Esophagus muscularis mucosa (tissue), 4 donors: ENCODE results near the gene ANKRD11. TPM values are rescaled to one million over a fixed set of nuclear protein-coding genes. Genes with fewer than 3 reads are reported as not detected.

Source experiments
- DNase-seq: peaks from one replicate; pipeline ENCODE4 v3.0.0-alpha.2; 2017; ENCODE audit errors: extremely low spot score
- H3K27ac ChIP-seq, 4 donors: fragments of 200-600 bp; sonication (generic); replicated peaks in 1 of 4; 1 replicate in 3 of 4; 2 replicates in 1 of 4; pipeline ENCODE4 v1.5.1; 2016 to 2019; ENCODE audit warnings: mild to moderate bottlenecking in 1 of 4
- H3K27me3 ChIP-seq, 4 donors: fragments of 200-600 bp; sonication (generic); one replicate each; pipeline versions ENCODE4 v1.5.1 to v1.6.0; 2016 to 2019
- H3K36me3 ChIP-seq, 4 donors: fragments of 200-600 bp; sonication (generic); one replicate each; pipeline ENCODE4 v1.5.1; 2016 to 2019
- H3K4me1 ChIP-seq, 4 donors: fragments of 200-600 bp; sonication (generic); one replicate each; pipeline ENCODE4 v1.5.1; 2016 to 2019
- H3K4me3 ChIP-seq, 4 donors: fragments of 200-600 bp; sonication (generic); 1 replicate in 2 of 4; 2 replicates in 2 of 4; pipeline ENCODE4 v1.5.1; 2016 to 2019; ENCODE audit warnings: mild to moderate bottlenecking in 4 of 4, moderate library complexity in 1 of 4
- H3K9me3 ChIP-seq, 4 donors: fragments of 200-600 bp; sonication (generic); 1 replicate in 3 of 4; 2 replicates in 1 of 4; pipeline ENCODE4 v1.5.1; 2016 to 2019
- CTCF ChIP-seq, 3 experiments: fragments of 200-600 bp in 2 of 3; fragments of 450-650 bp in 1 of 3; sonication (generic) in 2 of 3; IDR thresholded peaks; one replicate each; pipeline ENCODE4 v1.5.1; 2017 to 2019; ENCODE audit warnings: antibody characterized with exemption in 3 of 3, mild to moderate bottlenecking in 2 of 3, moderate library complexity in 1 of 3
- EP300 ChIP-seq: sonication (generic); formaldehyde crosslinking; IDR thresholded peaks from one replicate; pipeline ENCODE4 v1.6.1; 2017; ENCODE audit warnings: antibody characterized with exemption
- POLR2A ChIP-seq: fragments of 450-650 bp; IDR thresholded peaks from one replicate; pipeline ENCODE4 v1.6.1; 2017; ENCODE audit warnings: antibody characterized with exemption, moderate library complexity, mild to moderate bottlenecking, low read depth
- POLR2AphosphoS5 ChIP-seq, 2 donors: sonication (generic); formaldehyde crosslinking; IDR thresholded peaks; one replicate each; pipeline ENCODE4 v1.6.1; 2017; ENCODE audit warnings: antibody characterized with exemption in 2 of 2
- WGBS: methylation state at CpG from one replicate; pipeline ENCODE4 v1.1.5; 2018; 5-methylcytosine and 5-hydroxymethylcytosine counted together
- intact Hi-C: fragments of 100-400 bp; cut with DNase I; formaldehyde crosslinking; loops from one replicate; pipeline ENCODE4 v1.15.1; 2023
- total RNA-seq, 4 donors: library from RNA; depleted of rRNA; stranded (reverse); fragments of >200 nt; gene quantifications; one replicate each; pipeline versions ENCODE4 v1.1.0 to v1.2.1, GENCODE V29; 2016

The ANKRD11 gene
- total RNA-seq, 4 donors from 2014 or later: 60.8 to 119 (median 105) TPM

- no peak for DNase-seq
- Histone ChIP-seq H3K9me3 (no peaks in the 10 kb centered on the region), H3K4me1 (peaks cover 78 to 98% (median 97%) of the 10 kb centered on the region in 4 donors), H3K36me3 (no peaks in the 10 kb centered on the region), H3K27me3 (no peaks in the 10 kb centered on the region), H3K27ac (no peak overlapping the region), H3K4me3 (no peak overlapping the region)
- WGBS: 76% methylated on average over 5 of the region's 5 CpGs
- no peak for TF ChIP-seq EP300
- TF ChIP-seq CTCF (IDR thresholded peaks at IDR 0.05): no peak
- TF ChIP-seq POLR2A: no peak
- no peak for TF ChIP-seq POLR2AphosphoS5 (IDR thresholded peaks at IDR 0.05)
- intact Hi-C loops: loop anchor here (5.0 kb wide), 1 partner anchor 42 kb away; no protein-coding TSS in a partner anchor
Observed at GRCh38 chr16:89445166-89445565, 45.2 kb downstream of the ANKRD11 start.

- Histone ChIP-seq H3K4me1 (peaks cover 79 to 98% (median 97%) of the 10 kb centered on the region in 4 donors), H3K27ac (peak overlapping the region in 2 of 4 donors; percentile 60 to 79), H3K4me3 (no peak overlapping the region), H3K36me3 (no peaks in the 10 kb centered on the region), H3K27me3 (no peaks in the 10 kb centered on the region), H3K9me3 (no peaks in the 10 kb centered on the region)
- intact Hi-C loops: loop anchor here (5.0 kb wide), 1 partner anchor 43 kb away; no protein-coding TSS in a partner anchor
- 58% methylated on average over 2 of the region's 3 CpGs for WGBS
- no peak for DNase-seq
- TF ChIP-seq POLR2A (no peak), EP300 (no peak), CTCF (IDR thresholded peaks at IDR 0.05) (no peak), POLR2AphosphoS5 (IDR thresholded peaks at IDR 0.05) (no peak)
Observed at GRCh38 chr16:89444728-89445127, 45.6 kb downstream of the ANKRD11 start.

- Histone ChIP-seq H3K4me3 (no peak overlapping the region), H3K9me3 (no peaks in the 10 kb centered on the region), H3K27ac (peak overlapping the region in 3 of 4 donors; percentile 60 to 79 (median 76)), H3K27me3 (no peaks in the 10 kb centered on the region), H3K4me1 (peaks cover 74 to 99% (median 96%) of the 10 kb centered on the region in 4 donors), H3K36me3 (no peaks in the 10 kb centered on the region)
- no peak for TF ChIP-seq POLR2A
- no peak for TF ChIP-seq CTCF (IDR thresholded peaks at IDR 0.05)
- no peak for TF ChIP-seq EP300
- TF ChIP-seq POLR2AphosphoS5 (IDR thresholded peaks at IDR 0.05): no peak
- DNase-seq: no peak
- intact Hi-C loops: no loop called here
- 36% methylated on average over 8 of the region's 8 CpGs for WGBS
Observed at GRCh38 chr16:89444151-89444723, 46.1 kb downstream of the ANKRD11 start.

GRCh38 chr16:89443727-89444084 is 46.7 kb downstream of the ANKRD11 start:
- no peaks in the 10 kb centered on the region for H3K36me3 ChIP-seq
- intact Hi-C loops: no loop called here

More at GRCh38 chr16:89443727-89444084, 46.7 kb downstream of the ANKRD11 start:
- Histone ChIP-seq H3K4me3 (no peak overlapping the region), H3K4me1 (peaks cover 75 to 99% (median 95%) of the 10 kb centered on the region in 4 donors), H3K27ac (peak overlapping the region; percentile 58 to 79 (median 68)), H3K27me3 (no peaks in the 10 kb centered on the region), H3K9me3 (no peaks in the 10 kb centered on the region)
- DNase-seq: no peak
- no peak for TF ChIP-seq POLR2A
- no peak for TF ChIP-seq EP300
- TF ChIP-seq CTCF (IDR thresholded peaks at IDR 0.05): no peak
- no peak for TF ChIP-seq POLR2AphosphoS5 (IDR thresholded peaks at IDR 0.05)
- 34% methylated on average over 8 of the region's 8 CpGs for WGBS
